Activated naive CD4-positive, alpha-beta T cell (primary cell): ENCODE measurements around the gene ANKS1A.
"Not testable (repeated sequence)": the region's sequence is repeated elsewhere in the genome, so short reads cannot be mapped to it uniquely, and the experiment has no call there.

ENCODE experiments used
- DNase-seq, 4 experiments: peaks; one replicate each; lab custom pipeline; 2025; lab: John Stamatoyannopoulos, UW

ANKS1A gene

DNA sequence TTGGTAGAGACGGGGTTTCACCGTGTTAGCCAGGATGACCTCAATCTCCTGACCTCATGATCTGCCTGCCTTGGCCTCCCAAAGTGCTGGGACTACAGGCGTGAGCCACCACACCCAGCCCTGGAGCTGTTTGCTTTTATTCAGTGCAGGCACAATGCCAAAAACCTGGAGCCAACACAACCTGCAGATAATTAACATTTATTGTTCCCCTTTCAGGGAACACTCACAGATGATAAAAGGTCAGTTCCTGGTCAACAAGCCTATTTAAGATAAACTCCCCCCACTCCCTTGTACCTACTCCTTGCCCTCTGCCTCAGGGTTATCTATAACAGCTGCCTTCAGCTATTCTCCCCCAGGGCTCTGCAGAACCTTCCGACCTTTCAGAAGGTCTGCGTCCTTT is 218.7 kb downstream of the ANKS1A start:
- DNase-seq: not testable (repeated sequence)

DNA sequence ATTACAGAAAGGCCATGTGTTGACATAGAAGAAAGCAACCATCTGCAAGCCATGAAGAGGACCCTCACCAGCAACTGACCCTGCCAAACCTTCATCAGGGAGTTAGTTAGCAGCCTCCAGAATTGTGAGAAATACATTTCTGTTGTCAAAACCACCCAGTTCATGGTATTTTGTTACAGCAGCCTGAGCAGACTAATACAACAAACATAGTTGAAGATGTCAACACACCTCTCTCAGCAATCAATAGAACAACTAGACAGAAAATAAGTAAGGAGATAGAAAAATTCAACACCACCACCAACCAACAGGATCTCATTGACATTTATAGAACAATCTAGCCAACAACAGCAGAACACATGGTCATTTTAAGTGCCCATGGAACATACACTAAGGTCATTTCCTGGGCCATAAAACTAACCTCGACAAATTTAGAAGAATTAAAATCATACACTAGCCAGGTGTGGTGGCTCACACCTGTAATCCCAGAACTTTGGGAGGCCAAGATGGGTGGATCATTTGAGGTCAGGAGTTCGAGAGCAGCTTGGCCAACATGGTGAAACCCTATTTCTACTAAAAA is 219.3 kb downstream of the ANKS1A start:
- DNase-seq: no peak

- DNase-seq: no peak
Measured at GRCh38 chr6:35120746-35121145, 231.7 kb downstream of the ANKS1A start.

GRCh38 chr6:35124356-35124755 is 235.3 kb downstream of the ANKS1A start:
- no peak for DNase-seq

DNA sequence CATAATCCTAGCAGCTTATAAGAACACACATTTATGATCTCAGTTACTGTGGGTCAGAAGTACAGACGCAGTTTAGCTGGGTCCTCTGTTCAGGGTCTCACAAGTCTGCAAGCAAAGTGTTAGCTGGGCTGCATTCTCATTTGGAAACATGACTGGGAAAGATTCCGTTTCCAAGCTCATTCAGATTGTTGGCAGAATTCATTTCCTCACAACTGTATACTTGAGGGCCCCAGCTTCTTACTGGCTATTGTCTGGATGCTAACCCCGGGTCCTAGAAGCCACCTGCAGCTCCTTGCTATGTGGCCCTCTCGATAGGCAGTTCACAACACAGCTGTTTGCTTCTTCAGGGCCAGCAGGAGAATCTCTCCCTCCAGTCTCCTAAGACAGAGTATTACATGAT is 239.0 kb downstream of the ANKS1A start:
- no peak for DNase-seq

DNA sequence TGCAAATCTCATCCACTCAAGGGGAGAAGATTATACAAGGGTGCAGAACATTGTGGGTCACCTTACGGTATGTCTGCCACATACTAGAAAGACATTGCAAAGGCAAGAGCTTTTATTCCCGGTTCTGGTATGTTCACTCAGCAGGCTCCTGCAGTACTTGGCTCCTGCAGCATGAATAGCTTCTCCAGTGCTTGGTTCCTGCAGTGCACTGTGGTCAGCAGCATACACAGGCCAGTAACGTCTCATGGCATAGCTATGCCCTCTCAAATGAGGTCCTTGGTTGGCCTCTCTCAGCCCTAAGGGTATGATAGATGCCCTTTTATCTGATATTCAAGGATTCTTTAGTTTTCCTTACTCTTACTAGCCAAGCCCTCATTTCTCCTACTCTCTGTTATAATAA is 239.4 kb downstream of the ANKS1A start:
- DNase-seq: no peak

- DNase-seq: no peak
Measured at GRCh38 chr6:35136185-35136584, 247.1 kb downstream of the ANKS1A start.

GRCh38 chr6:35138191-35138590 is 249.1 kb downstream of the ANKS1A start:
- DNase-seq: not testable (repeated sequence)

DNA sequence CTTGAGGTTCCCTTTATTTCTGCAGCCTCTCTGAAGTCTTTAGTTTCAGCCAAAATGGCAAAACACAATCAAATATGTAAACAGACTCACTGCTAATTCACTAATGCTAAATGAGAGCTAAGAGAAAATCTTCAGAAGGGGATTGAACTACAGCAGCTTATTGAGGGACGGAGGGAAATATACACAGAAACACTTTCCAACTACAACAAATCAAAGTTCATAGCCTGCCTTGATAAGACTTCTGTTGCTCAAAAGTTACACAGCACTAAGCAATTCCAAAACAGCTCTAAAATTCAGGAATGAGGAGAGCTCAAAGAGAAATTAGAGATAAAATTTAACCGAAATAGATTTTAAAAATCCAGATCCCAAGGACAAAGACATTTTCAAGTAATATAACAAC is 250.4 kb downstream of the ANKS1A start:
- no peak for DNase-seq

DNA sequence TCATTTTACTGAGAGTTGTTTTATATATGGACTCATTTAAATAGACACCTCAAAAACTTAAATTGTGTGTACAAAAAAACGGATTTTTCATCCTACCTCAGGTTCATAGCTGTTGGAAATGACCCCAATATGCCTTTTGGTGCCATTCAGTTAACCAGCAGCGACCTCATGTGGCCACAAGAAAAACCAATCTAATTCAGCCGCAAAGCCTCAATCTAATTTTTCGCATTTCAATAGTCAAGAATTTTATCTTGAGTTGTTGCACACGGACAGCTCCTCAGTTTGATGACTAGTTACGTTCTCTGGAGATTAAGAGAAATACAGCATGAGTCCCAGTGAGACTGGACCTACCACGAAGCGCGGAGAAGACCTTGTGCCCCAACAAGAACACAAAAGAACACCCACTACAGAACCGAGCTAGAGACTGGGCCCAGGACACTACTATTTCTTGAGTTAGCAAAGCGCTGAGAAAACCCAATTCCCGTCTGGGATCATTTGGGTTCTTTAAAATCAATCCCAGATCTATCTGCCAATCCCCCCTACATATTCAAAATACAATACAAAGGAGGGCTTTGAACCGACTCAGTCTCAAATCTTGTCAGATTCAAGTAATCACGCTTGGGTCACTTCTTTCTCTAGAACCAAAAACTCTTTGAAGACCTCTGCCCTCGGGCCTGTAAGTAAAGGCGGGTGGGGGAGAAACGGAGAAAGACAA is 251.0 kb downstream of the ANKS1A start:
- DNase-seq: peak in 1 of 4 experiments; percentile 19

DNA sequence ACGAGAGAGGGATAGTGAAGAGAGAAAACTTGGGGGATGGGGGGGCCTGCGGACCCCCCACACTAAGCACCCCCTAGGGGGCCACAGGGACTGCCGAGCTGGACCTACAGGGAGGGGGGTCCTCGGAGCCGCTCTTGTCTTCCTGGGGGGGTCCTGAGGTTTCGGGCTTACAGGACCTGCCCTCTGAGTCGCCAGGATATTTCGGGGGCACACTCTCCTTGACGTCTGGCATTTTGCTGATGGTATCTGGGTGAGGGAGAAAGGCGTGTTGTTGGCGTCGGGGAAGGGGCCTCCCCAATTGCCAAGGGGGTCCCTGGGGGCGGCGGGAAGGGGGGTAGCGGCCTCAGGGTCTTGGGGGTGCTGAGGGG is 251.6 kb downstream of the ANKS1A start:
- DNase-seq: no peak
